ENCODE results near the gene TRIM66.

TRIM66 gene

GRCh38 chr11:8564526-8564925 lies 117.9 kb downstream of the TRIM66 start:
- no peak for DNase-seq (ENCODE audit: low spot score)
